UCSD-AML1 (cell line): ENCODE data around the gene SLC29A3.
"Not testable (repeated sequence)": the region's sequence is repeated elsewhere in the genome, so short reads cannot be mapped to it uniquely, and the experiment has no call there.

Experiments
- DNase-seq: peaks from one replicate; lab custom pipeline; 2025; ENCODE audit not compliant: unreplicated experiment; lab: John Stamatoyannopoulos, UW

The SLC29A3 gene

GRCh38 chr10:71319042-71319799 is at the start of gene SLC29A3:
Gene SLC29A3, plus strand, starts transcription at chr10:71319259. Its CDS starts 51 bp downstream, at chr10:71319310.
- DNase-seq: peak; percentile 90

DNA sequence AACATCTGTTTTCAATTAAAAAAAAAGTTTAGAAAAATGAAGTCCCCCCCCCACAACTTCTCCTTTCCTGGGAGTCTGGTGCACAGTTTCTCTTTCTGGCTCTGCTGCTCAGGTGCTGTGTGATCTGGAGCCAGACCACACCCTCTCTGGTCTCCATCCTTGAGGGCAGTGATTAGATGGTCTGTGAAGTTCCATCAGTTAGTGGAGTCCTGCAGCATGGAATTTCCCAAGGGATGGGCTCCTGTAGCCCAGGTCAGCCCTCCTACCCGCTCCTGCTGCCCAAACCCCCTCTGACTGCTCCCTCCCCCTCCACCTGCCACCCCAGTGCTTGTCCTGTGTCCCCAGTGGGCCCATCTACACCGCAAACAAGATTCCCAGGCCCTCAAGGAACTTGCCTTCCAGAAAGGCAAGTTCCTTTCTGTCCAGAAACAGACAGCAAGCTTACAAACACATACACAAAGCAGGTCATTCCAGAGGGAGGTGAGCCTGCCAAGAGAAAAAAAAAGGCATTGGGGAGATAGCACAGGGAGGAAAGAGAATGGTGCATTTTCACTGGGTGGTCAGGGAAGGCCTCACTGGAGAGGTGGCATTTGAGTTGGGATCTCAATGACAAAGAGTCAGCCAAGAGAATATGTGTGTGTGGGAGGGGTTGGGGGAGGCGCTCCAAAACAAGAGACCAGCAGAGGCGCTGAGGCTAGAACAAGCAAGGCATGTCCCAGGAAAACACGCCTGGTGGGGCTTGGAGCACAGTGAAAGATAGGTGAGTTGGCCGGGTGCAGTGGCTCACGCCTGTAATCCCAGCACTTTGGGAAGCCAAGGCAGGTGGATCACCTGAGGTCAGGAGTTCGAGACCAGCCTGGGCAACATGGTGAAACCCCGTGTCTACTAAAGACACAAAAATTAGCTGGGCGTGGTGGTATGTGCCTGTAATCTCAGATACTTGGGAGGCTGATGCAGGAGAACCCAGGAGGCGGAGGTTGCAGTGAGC is 49.5 kb upstream of the SLC29A3 start:
- DNase-seq: no peak

DNA sequence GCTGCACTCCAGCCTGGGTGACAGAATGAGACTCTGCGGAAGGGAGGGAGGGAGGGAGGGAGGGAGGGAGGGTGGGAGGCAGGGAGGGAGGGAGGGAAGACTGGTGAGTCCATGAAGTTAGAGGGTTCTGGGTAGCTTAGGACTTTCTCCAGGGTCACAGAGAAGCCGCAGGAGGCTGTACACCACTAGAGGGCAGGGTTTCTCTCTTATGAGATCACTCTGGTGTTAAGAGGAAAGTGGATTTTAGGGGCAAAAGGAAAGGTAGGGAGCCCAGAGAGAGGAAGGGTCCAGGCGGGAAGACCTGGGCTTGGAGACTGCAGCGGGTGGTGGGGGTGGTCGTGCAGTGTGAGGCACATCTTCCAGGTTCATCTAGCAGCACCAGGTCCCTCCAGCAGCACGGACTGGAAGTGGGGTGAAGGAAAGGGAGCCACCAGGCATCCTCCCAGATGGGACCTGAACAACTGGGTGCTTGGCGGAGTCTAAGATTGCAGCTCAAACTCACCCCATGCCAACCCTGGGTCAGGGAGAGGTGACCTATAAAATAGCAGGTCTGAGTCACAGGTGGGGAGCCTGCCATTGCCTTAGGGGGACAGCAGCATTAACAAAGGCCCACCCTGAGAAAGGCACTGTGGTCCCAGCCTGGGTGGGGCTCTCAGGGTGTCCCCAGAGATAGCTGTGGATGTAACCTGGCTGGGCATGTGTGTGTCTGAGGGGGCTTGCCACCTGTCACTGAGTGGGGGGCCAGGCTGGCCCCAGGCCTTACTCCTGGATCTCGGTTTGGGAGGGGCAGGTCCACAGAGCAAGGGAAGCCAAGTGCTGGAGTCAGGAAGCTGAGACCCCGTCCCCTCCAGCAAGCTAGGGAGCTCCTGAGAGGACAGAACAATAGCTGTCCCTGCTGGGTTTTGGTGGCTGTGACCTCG is 48.5 kb upstream of the SLC29A3 start:
- DNase-seq: peak; percentile 57

DNA sequence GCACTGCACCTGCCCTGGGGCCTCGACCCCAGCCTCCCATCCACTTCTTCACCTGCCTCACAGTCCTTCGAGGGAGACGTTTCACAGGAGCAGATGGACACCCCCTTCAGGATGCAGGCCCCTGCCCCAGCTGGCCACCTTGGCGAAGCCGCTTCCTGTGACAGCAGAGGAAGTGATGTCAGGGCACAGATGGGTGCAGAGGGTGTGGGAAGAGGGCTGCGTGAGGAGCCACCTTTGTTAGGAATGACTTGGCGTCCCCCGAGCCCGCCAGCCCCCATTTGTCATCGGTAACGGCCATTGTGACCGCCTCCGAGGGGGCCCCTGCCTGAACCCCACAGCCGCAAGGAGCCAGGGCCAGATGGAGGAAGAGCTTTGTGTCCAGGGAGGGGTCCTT is 47.4 kb upstream of the SLC29A3 start:
- DNase-seq: peak; percentile 48

- DNase-seq: no peak
Observed at GRCh38 chr10:71272056-71272771, 46.8 kb upstream of the SLC29A3 start.

DNA sequence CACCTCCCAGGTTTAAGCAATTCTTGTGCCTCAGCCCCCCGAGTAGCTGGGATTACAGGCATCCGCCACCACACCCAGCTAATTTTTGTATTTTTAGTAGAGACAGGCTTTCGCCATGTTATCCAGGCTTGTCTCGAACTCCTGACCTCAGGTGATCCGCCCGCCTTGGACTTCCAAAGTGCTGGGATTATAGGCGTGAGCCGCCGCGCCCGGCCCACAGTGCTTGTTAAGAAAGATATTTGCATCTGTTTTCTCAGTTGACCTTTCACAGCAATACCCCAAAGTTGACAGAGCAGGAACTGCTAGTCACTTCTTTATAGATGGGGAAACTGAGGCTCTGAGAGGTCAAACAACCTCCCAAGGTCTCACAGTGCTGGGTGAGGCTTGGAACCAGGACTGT is 46.1 kb upstream of the SLC29A3 start:
- DNase-seq: not testable (repeated sequence)

DNA sequence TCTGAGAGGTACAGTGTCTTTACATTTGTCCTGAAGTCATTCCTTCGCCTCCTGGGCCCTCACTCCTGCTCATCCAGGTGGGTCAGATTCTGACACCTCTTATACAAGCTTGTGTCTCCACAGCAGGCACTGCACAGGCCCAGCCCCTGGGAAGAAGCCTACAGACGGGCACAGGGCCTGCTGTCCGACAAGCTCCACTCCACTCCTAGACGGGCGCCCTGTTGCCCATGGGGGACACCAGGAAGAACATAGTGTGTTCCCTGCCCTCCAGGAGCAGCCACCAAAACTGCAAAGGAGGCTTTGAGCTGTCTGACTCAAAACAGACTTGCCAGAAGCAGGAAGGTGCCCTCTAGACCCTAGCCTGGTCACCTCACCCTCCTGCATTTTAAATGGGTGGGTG is 45.6 kb upstream of the SLC29A3 start:
- DNase-seq: no peak

DNA sequence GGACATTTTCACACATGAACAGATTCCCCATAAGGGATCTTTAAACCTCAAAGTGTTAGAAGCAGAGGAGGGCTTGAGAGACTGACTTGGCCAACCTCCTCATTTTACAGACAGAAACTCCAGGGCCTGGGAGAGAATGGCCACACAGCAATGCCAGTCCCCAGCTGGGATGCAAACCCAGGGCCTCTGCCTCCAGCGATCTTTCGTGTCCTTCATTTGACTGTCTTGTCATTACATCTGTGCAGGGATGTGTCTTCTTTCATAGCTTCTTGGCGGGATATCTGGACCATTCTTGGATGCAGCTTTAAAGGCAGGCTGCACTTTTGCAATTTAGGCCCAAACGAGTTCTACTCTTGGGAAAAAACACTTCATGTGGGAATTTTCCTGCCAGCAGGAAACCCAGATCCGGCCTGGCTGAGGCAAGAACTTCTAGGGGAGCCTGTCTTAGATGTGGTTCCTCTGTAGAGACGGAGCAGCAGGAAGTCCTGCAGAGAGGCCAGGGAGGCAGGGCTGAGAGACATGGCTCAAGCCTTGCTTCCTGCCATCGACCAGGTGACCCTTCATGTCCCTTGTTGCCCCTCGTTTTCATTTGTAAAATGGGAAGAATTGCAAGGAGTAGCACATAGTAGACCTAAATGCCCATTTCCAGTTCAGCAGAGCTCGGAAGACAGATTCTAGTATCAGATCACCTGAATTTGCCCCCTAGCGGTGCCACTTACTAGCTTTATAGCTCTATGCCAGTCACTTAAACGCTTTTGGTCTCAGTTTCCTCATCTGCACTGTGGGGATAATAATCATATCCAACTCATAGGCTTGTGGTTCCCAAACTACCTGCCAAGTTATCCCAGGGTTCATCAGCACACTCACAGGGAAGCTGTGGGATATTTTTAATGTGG is 43.9 kb upstream of the SLC29A3 start:
- DNase-seq: peak; percentile 50

DNA sequence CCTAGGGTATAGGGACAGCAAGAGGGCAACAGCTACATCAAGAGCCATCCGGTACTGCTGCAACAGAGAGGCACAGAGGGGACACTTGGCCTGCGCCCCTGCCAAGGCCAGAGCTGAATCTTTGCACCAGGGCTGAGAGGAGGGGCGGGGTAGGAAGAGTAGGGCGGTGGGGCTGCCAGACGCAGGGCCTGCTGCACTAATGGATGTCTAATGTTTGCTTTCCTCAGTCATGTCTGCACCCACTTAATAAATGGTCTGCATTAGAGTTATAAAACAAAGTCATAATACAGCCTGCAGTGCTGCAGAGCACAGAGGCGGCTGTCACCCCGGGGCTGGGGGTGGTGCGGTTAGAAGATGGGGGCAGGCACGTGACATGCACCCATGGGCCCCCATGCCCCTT is 42.2 kb upstream of the SLC29A3 start:
- no peak for DNase-seq

- no peak for DNase-seq
Observed at GRCh38 chr10:71277914-71278665, 41.0 kb upstream of the SLC29A3 start.

DNA sequence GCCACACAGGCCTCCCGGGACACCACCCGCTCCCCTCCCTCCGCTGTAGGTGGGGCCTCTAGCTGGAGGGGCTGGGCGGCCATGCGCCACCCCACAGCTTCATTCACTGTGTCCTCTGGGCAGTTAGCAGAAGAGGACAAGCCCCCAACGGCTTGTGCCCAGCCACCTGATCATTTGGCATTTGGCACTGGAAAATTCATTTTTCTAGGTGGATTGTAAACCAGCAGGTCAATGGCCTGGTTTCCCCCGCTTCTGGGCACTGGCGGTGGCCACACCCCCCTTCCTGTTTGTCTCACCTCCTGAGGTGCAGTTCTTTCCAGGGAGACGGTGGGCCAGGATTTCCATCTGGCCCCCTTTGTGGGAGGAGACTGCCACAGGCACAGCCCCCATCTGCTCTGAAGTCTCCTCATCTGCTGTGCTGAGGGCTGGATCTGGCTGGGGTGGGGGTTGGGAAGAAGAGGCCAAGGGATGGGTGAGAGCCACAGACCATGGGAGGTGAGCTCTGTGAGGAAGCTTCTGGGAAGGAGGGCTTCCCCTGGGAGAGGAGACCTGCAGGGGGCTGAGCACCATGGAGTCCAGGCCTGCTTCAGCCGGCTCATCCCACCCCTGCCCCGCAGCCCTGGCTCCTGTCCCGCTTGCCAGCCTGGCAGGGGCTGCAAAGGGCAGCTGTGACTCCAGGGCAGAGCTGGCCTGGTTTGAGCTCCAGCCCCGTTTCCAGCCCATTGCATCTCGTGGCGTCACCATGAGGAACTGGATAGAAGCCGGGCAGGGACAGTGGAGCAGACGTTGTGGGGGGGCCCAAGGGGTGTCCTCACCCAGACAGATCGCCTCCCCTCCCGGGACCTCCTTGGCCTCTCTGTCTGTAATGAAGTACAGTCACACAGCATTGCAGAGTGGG is 40.1 kb upstream of the SLC29A3 start:
- DNase-seq: no peak

DNA sequence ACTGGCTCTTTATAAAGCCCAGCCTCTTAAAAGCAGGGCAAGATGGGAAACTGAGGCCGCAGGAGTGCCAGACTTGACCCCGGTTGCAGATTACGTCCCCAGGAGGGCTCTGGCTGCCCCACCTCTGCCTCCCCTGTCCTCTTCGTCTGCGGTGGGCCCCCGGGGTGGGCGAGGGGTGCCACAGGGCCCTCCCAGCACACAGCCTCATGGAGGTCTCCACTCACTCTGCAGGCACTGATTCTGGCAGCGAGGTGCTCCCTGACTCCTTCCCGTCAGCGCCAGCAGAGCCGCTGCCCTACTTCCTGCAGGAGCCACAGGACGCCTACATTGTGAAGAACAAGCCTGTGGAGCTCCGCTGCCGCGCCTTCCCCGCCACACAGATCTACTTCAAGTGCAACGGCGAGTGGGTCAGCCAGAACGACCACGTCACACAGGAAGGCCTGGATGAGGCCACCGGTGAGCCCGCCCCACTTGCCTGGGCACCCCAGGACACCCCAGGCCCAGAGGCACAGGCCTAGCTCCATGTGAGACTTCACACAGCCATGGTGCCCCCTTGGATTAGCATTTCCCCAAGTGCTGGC is 39.4 kb upstream of the SLC29A3 start:
- DNase-seq: no peak

- DNase-seq: no peak
Observed at GRCh38 chr10:71280216-71280615, 38.8 kb upstream of the SLC29A3 start.

- DNase-seq: no peak
Observed at GRCh38 chr10:71280825-71281224, 38.2 kb upstream of the SLC29A3 start.

- DNase-seq: no peak
Observed at GRCh38 chr10:71281646-71282322, 37.3 kb upstream of the SLC29A3 start.

DNA sequence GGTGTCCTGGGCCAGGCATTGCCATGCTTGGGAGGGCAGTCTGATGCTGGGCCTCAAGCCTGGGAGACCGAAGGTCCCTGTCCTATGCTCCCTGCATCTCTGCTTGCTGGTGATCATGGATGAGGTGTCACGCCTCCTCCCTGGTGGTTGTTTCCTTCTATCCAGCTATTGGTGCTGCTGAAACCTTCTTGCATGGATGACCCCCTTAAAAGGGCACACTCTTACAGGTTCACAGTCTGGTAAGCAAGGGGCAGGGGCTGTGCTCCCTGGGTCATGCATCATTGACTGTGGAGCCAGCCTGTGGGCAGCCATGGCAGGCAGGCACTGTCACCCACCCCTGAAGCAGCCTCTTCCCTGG is 36.8 kb upstream of the SLC29A3 start:
- DNase-seq: no peak

- no peak for DNase-seq
Observed at GRCh38 chr10:71283410-71283809, 35.6 kb upstream of the SLC29A3 start.
